WTC11 (cell line): ENCODE data around the gene FIGNL2.

ENCODE experiments used
- JUN ChIP-seq: sonication (generic); formaldehyde crosslinking; IDR thresholded peaks from 2 replicates; pipeline ENCODE4 v1.8.0; 2023; ENCODE audit warnings: mild to moderate bottlenecking, missing genetic modification reagents
- MXD4 ChIP-seq: fragments of 250-450 bp; sonication (Bioruptor Pico); IDR thresholded peaks from 2 replicates; pipeline ENCODE4 v1.8.0; 2021; ENCODE audit warnings: mild to moderate bottlenecking, moderate library complexity, borderline replicate concordance
- NFE2L1 ChIP-seq: sonication (generic); formaldehyde crosslinking; IDR thresholded peaks from 2 replicates; pipeline ENCODE4 v1.8.1; 2023; ENCODE audit warnings: missing genetic modification reagents
- NR3C1 ChIP-seq: sonication (generic); formaldehyde crosslinking; conservative IDR thresholded peaks from 2 replicates; pipeline ENCODE4 v1.8.1; 2023; ENCODE audit warnings: low read depth, mild to moderate bottlenecking, missing genetic modification reagents
- OVOL2 ChIP-seq: fragments of 250-450 bp; sonication (Bioruptor Pico); IDR thresholded peaks from 2 replicates; pipeline ENCODE4 v1.9.0; 2021; ENCODE audit warnings: mild to moderate bottlenecking, borderline replicate concordance
- TF ChIP-seq, protein P1 (sequence below): fragments of 200-600 bp; IDR thresholded peaks from 2 replicates; pipeline ENCODE4 v1.8.0; 2022; ENCODE audit warnings: antibody characterized with exemption
- TF ChIP-seq, protein P2 (sequence below): sonication (generic); formaldehyde crosslinking; IDR thresholded peaks from 2 replicates; pipeline ENCODE4 v1.8.0; 2022; ENCODE audit warnings: mild to moderate bottlenecking, missing genetic modification reagents
- TF ChIP-seq, protein P3 (sequence below): sonication (generic); formaldehyde crosslinking; IDR thresholded peaks from 2 replicates; pipeline ENCODE4 v1.8.1; 2023; ENCODE audit warnings: mild to moderate bottlenecking, missing genetic modification reagents, moderate library complexity
- TF ChIP-seq, protein P4 (sequence below): sonication (generic); formaldehyde crosslinking; conservative IDR thresholded peaks from 2 replicates; pipeline ENCODE4 v1.8.1; 2022; ENCODE audit warnings: mild to moderate bottlenecking, missing genetic modification reagents

DNA sequence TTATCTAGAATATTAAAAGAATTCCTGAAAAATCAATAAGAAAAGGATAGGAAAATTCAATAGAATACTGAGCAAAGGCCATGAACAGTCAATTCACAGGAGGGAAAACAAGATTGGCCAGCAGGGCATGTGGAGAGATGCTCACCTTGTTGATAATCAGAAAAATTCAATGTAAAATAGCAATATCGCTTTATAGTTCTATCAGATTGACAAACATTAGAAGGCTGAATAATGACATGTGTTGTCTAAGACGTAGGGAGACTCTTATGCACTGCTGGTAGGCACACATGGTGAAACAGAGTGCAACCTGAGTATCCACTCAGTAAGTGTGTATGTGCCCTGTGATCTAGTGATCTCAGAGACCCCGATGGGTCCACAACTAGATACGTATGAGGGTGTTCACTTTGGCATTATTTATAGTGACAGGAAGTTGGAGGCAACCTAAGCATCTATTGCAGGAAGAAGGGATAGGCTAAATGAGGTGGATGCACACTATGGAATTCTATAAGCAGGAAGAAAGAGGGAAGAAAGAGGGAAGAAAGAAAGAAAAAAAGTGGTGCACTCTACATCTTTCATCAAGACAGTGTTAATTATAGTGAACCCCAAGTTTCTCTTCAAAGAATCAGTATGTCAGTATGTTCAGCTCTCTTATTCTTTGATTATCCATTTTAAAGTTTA, 35.6 kb upstream of the FIGNL2 start:
- TF ChIP-seq, protein P1, sequence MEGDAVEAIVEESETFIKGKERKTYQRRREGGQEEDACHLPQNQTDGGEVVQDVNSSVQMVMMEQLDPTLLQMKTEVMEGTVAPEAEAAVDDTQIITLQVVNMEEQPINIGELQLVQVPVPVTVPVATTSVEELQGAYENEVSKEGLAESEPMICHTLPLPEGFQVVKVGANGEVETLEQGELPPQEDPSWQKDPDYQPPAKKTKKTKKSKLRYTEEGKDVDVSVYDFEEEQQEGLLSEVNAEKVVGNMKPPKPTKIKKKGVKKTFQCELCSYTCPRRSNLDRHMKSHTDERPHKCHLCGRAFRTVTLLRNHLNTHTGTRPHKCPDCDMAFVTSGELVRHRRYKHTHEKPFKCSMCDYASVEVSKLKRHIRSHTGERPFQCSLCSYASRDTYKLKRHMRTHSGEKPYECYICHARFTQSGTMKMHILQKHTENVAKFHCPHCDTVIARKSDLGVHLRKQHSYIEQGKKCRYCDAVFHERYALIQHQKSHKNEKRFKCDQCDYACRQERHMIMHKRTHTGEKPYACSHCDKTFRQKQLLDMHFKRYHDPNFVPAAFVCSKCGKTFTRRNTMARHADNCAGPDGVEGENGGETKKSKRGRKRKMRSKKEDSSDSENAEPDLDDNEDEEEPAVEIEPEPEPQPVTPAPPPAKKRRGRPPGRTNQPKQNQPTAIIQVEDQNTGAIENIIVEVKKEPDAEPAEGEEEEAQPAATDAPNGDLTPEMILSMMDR, result no peak
- no peak for TF ChIP-seq OVOL2 (CRISPR knock-in tag)
- TF ChIP-seq MXD4 (CRISPR knock-in tag), result no peak
- TF ChIP-seq, protein P2, sequence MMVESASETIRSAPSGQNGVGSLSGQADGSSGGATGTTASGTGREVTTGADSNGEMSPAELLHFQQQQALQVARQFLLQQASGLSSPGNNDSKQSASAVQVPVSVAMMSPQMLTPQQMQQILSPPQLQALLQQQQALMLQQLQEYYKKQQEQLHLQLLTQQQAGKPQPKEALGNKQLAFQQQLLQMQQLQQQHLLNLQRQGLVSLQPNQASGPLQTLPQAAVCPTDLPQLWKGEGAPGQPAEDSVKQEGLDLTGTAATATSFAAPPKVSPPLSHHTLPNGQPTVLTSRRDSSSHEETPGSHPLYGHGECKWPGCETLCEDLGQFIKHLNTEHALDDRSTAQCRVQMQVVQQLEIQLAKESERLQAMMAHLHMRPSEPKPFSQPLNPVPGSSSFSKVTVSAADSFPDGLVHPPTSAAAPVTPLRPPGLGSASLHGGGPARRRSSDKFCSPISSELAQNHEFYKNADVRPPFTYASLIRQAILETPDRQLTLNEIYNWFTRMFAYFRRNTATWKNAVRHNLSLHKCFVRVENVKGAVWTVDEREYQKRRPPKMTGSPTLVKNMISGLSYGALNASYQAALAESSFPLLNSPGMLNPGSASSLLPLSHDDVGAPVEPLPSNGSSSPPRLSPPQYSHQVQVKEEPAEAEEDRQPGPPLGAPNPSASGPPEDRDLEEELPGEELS (CRISPR knock-in tag), result no peak
- no peak for TF ChIP-seq NFE2L1
- no peak for TF ChIP-seq JUN (CRISPR knock-in tag)
- TF ChIP-seq, protein P3, sequence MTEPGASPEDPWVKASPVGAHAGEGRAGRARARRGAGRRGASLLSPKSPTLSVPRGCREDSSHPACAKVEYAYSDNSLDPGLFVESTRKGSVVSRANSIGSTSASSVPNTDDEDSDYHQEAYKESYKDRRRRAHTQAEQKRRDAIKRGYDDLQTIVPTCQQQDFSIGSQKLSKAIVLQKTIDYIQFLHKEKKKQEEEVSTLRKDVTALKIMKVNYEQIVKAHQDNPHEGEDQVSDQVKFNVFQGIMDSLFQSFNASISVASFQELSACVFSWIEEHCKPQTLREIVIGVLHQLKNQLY, result no peak
- TF ChIP-seq NR3C1 (CRISPR knock-in tag), result no peak
- TF ChIP-seq, protein P4, sequence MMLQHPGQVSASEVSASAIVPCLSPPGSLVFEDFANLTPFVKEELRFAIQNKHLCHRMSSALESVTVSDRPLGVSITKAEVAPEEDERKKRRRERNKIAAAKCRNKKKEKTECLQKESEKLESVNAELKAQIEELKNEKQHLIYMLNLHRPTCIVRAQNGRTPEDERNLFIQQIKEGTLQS (CRISPR knock-in tag), result no peak
